GM12892 (cell line): ENCODE results near the gene ZBTB7C.

ENCODE experiments used
- POLR2A ChIP-seq: IDR thresholded peaks from 2 replicates; pipeline ENCODE4 v1.6.1; 2011; ENCODE audit warnings: low read depth, low read length, control low read depth
- POLR2AphosphoS5 ChIP-seq: IDR thresholded peaks from 2 replicates; pipeline ENCODE4 v1.6.1; 2011; ENCODE audit warnings: low read depth, low read length, control low read depth

- no peak for TF ChIP-seq POLR2AphosphoS5
- TF ChIP-seq POLR2A = no peak
Measured at GRCh38 chr18:47983055-47983454, 426.1 kb downstream of the ZBTB7C start.
